Right renal cortex interstitium (tissue), 3 donors: ENCODE measurements around the gene CLIP4. TPM values are rescaled to one million over a fixed set of nuclear protein-coding genes. Genes with fewer than 3 reads are reported as not detected.

Experiments
- DNase-seq, 3 donors: peaks; one replicate each; pipeline ENCODE4 v3.0.0-alpha.2; 2013; ENCODE audit warnings: low read depth in 3 of 3, low spot score in 2 of 3
- polyA plus RNA-seq, 3 donors: library from polyadenylated mRNA; unstranded; fragments of 120-200 nt; gene quantifications; one replicate each; pipeline ENCODE4 v1.2.1, GENCODE V29; 2013; ENCODE audit not compliant: insufficient read length in 3 of 3

Gene CLIP4
- polyA plus RNA-seq, 3 donors = 16.5 to 17.6 (median 16.8) TPM

- DNase-seq = no peak
These were observed 100.8 kb downstream of the CLIP4 start for GRCh38 chr2:29215739-29216608.

GRCh38 chr2:29216609-29216909 is 101.3 kb downstream of the CLIP4 start:
- DNase-seq = no peak

DNA sequence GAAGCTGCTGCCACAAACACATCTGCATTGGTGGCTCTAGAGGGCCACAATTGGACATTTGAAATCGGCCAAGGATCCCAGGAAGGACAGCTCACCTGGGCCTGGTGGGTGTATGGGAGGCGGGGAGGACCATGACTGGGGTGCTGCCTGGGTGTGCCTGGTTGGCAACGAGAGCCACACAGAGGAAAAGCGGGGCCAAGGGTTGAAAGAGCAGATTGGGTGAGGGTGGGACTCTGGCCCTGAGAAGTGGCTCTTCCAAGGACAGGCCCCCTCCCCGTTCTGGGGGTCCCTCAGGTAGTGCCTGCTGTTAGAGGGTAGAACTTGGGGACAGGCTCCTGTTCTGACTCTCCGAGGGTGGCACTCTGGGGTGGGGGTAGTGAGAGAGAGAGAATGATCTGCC is 102.9 kb downstream of the CLIP4 start:
- no peak for DNase-seq

- DNase-seq = no peak
These were observed 103.4 kb downstream of the CLIP4 start for GRCh38 chr2:29218550-29219125.

DNA sequence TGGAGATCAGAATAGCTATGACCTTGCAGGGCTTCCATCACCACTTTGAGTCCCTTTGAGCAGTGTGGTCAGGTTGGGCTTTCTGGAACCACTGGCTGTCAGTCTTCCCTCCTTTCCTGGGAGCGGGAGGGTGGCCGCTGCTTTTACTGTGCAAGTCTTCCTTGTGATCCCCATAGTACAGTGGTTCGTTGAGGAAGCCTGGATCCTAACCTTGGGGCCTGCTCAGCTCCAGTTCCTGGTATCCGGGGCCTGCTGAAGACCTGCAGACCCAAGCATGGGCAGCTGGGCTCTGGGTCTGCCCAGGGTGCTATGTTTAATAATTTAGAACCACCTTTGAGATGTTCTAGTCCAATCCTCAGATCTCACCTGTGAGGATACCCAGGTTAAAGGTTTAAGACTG is 104.2 kb downstream of the CLIP4 start:
- DNase-seq = no peak

GRCh38 chr2:29220506-29221270 is 105.5 kb downstream of the CLIP4 start:
- DNase-seq = no peak

DNA sequence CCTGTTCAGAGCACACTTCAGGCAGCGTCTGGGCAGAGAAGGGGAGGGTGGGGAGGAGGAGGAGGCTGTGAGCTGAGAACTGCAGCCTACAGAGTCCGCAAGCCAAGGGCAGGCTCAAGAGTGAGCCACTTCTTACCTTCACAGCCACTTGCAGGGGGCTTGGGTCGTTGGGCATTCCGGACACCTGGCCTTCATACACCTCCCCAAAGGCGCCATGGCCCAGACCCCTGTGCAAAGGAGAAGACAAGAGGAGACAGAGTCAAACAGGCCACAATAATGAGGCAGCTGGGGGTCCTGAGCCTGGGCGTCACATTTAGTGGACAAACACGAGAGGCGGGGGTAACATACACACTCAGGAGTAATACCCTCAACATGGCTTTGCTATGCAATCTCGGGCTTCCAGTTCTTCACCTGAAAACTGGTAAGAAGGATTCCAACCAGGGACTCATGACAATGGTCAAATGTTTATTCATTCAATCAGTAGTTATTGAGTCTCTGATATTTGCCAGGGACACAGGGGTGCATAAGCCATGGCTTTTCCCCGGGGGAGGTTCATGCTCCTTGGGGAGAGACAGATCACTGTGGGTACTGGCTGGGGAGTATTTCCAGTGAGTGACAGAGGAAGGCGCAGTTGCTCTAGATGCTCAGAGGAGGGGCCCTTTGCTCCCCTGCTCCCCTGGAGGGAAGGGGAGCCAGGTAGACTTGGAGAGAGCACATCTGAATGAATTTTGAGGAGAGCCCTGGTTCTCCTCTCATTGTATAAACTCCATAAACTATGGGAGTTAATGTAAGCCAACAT is 107.4 kb downstream of the CLIP4 start:
- no peak for DNase-seq

- no peak for DNase-seq
These were observed 108.0 kb downstream of the CLIP4 start for GRCh38 chr2:29223257-29223656.

- no peak for DNase-seq
These were observed 108.9 kb downstream of the CLIP4 start for GRCh38 chr2:29223851-29224692.

GRCh38 chr2:29224693-29225551 is 109.7 kb downstream of the CLIP4 start:
- DNase-seq = no peak

DNA sequence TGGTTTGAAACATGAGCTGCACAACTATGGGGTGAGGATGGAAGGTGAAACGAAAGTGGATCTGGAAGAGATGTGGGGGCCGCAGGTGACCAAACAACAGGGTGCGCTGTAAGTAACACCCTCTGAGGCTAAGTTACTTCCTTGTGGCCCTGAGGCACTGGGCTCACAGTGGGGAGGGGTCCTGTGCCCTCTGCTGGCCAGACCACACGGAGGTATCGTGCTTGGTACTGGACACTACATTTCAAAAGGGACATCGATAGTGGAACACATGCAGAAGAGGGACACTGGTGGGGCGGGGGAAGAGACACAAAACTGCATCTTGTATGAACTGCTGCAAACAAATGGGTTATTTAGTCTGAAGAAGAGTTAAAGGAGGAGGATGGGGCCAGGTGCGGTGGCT is 110.6 kb downstream of the CLIP4 start:
- no peak for DNase-seq

GRCh38 chr2:29226375-29226774 is 111.2 kb downstream of the CLIP4 start:
- DNase-seq = no peak

DNA sequence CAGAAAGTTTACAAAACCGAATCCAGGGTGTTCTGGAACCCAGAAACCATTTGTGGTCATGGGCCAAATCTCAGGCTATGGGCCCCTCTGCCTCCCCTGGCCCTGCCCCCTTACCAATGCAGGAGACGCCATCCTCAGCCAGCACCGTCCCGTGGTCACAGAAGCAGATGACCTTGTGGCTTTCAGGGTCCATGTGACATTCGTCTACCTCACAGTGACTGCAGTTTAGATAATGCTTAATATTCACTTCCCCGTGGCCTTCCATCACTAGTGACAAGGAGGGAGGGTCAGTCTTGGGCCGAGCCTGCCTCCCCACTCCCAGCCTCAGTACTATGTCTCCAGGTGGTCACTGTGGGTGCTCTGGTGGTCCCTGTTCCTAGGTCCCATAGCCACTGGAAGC is 111.6 kb downstream of the CLIP4 start:
- no peak for DNase-seq

- DNase-seq = no peak
These were observed 112.9 kb downstream of the CLIP4 start for GRCh38 chr2:29227935-29228675.

- no peak for DNase-seq
These were observed 113.7 kb downstream of the CLIP4 start for GRCh38 chr2:29228947-29229346.

DNA sequence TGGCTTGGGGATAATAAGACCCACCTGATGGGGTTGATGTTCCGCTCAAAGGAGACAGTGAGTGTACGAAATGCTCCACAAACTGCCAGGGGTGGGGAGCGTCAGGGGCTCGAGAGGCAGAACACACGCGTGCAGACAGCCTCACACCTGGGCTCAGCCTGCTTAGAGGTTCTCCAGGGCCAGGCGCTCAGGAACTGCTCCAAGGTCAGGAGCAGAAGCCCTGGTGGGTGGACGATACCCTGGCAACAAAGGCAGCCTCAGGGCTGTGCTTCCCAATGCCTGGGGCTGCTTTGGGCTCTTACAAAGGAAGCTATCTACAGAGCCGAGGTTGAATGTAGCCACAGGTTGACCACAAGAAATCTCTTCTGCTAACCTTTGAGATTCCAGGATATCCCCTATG is 114.4 kb downstream of the CLIP4 start:
- DNase-seq = no peak

- no peak for DNase-seq
These were observed 116.8 kb downstream of the CLIP4 start for GRCh38 chr2:29232041-29232440.

- no peak for DNase-seq
These were observed 118.2 kb downstream of the CLIP4 start for GRCh38 chr2:29233428-29233827.
